Endothelial cell of umbilical vein (primary cell): Measurements from ENCODE around the gene TRIP13. TPM values are rescaled to one million over a fixed set of nuclear protein-coding genes. Genes with fewer than 3 reads are reported as not detected.

Experiments used
- BruUV-seq: library from RNA; stranded (reverse); fragments of 400-500 nt; replicated peaks from 2 replicates; lab custom pipeline; 2021; lab: Mats Ljungman, UMichigan
- CTCF ChIA-PET: fragments of 300-600, 350-600 bp; sonication (Branson Sonifier 250); formaldehyde crosslinking; loops from one replicate; lab custom pipeline; 2021; ENCODE audit warnings: antibody characterized with exemption, inconsistent platforms; lab: Charles Lee
- POLR2A ChIA-PET: fragments of 300-600, 350-600 bp; sonication (Branson Sonifier 250); formaldehyde crosslinking; loops from one replicate; lab custom pipeline; 2021; ENCODE audit warnings: antibody characterized with exemption, inconsistent platforms; lab: Charles Lee
- DNase-seq: peaks from one replicate; pipeline ENCODE4 v3.0.0-alpha.2; 2011; ENCODE audit warnings: low read depth, low spot score
- FAIRE-seq: peaks from 2 replicates; lab custom pipeline; 2011; peaks lifted over from hg19 to GRCh38; lab: Jason Lieb, UNC
- H2AFZ ChIP-seq: 2 replicates; pipeline ENCODE4 v1.6.0; 2012; ENCODE audit warnings: low read depth, low read length, control low read depth, inconsistent platforms
- H3K27ac ChIP-seq: 2 replicates; pipeline ENCODE4 v1.5.1; 2011; ENCODE audit warnings: low read depth, mild to moderate bottlenecking, control low read depth, low read length, moderate library complexity; ENCODE audit not compliant: insufficient read depth
- H3K27me3 ChIP-seq, 2 experiments: 2 replicates each; pipeline versions ENCODE4 v1.6.0 to v1.6.1; 2011; ENCODE audit warnings: low read length in 2 of 2, mixed read lengths in 1 of 2; ENCODE audit not compliant: control insufficient read depth in 2 of 2, insufficient read depth in 2 of 2
- H3K36me3 ChIP-seq, 2 experiments: 2 replicates in 1 of 2; 3 replicates in 1 of 2; pipeline ENCODE4 v1.5.1; 2011; ENCODE audit warnings: low read length in 2 of 2, mild to moderate bottlenecking in 1 of 2, moderate library complexity in 1 of 2; ENCODE audit not compliant: control insufficient read depth in 2 of 2, insufficient read depth in 2 of 2; ENCODE audit errors: extremely low read depth in 1 of 2
- H3K4me1 ChIP-seq: 3 replicates; pipeline ENCODE4 v1.5.1; 2011; ENCODE audit warnings: mild to moderate bottlenecking, low read length; ENCODE audit not compliant: control insufficient read depth, insufficient read depth; ENCODE audit errors: extremely low read depth
- H3K4me2 ChIP-seq: 2 replicates; pipeline ENCODE4 v1.6.1; 2011; ENCODE audit warnings: low read length, control low read depth, mixed read lengths; ENCODE audit not compliant: insufficient read depth
- H3K4me3 ChIP-seq, 3 experiments: fragments of 200-600 bp in 1 of 3; sonication (generic), shearing (Covaris generic) in 1 of 3; replicated peaks in 1 of 3; 2 replicates each; pipeline ENCODE4 v1.5.1; 2011 to 2016; ENCODE audit warnings: control low read depth in 3 of 3, low read length in 3 of 3, mild to moderate bottlenecking in 2 of 3, inconsistent platforms in 1 of 3, low read depth in 1 of 3, moderate library complexity in 1 of 3; ENCODE audit not compliant: insufficient read depth in 1 of 3
- H3K79me2 ChIP-seq: 2 replicates; pipeline ENCODE4 v1.6.0; 2012; ENCODE audit warnings: low read length, inconsistent platforms; ENCODE audit not compliant: control insufficient read depth, insufficient read depth
- H3K9ac ChIP-seq: replicated peaks from 2 replicates; pipeline ENCODE3; 2011; ENCODE audit warnings: low read length, control low read depth; ENCODE audit not compliant: insufficient read depth; ENCODE audit errors: extremely low read depth
- H3K9me1 ChIP-seq: replicated peaks from 3 replicates; pipeline ENCODE4 v1.6.0; 2011; ENCODE audit warnings: mild to moderate bottlenecking, low read length; ENCODE audit not compliant: control insufficient read depth, insufficient read depth; ENCODE audit errors: extremely low read depth
- H3K9me3 ChIP-seq: replicated peaks from 2 replicates; pipeline ENCODE4 v1.5.1; 2012; ENCODE audit warnings: low read length, inconsistent platforms; ENCODE audit not compliant: control insufficient read depth, insufficient read depth
- H4K20me1 ChIP-seq: replicated peaks from 2 replicates; pipeline ENCODE3; 2011; ENCODE audit warnings: mild to moderate bottlenecking, low read length; ENCODE audit not compliant: control insufficient read depth, insufficient read depth; ENCODE audit errors: extremely low read depth
- CTCF ChIP-seq, 2 donors: IDR thresholded peaks; 1 replicate in 1 of 2; 2 replicates in 1 of 2; pipeline ENCODE4 v1.5.1; 2011; ENCODE audit warnings: low read length in 2 of 2, mild to moderate bottlenecking in 2 of 2, moderate library complexity in 2 of 2, control low read depth in 1 of 2, inconsistent platforms in 1 of 2, low read depth in 1 of 2; ENCODE audit not compliant: insufficient read depth in 1 of 2; ENCODE audit errors: extremely low read depth in 1 of 2
- EZH2 ChIP-seq: IDR thresholded peaks from 2 replicates; pipeline ENCODE4 v1.6.1; 2012; ENCODE audit warnings: borderline replicate concordance, low read depth, mild to moderate bottlenecking, moderate library complexity, low read length, inconsistent platforms; ENCODE audit not compliant: severe bottlenecking
- FOS ChIP-seq: IDR thresholded peaks from 2 replicates; pipeline ENCODE4 v1.6.1; 2011; ENCODE audit warnings: mild to moderate bottlenecking, low read length, moderate library complexity, borderline replicate concordance; ENCODE audit not compliant: insufficient read depth
- GATA2 ChIP-seq: IDR thresholded peaks from 2 replicates; pipeline ENCODE4 v1.7.0; 2011; ENCODE audit warnings: low read depth, mild to moderate bottlenecking, moderate library complexity, mixed read lengths, low read length; ENCODE audit not compliant: insufficient read length, insufficient read depth
- JUN ChIP-seq: IDR thresholded peaks from 2 replicates; pipeline ENCODE4 v1.6.1; 2011; ENCODE audit warnings: borderline replicate concordance, low read depth; ENCODE audit not compliant: insufficient read length, insufficient read depth
- MAX ChIP-seq: IDR thresholded peaks from 2 replicates; pipeline ENCODE4 v1.6.1; 2011; ENCODE audit not compliant: insufficient read depth, insufficient read length
- MYC ChIP-seq: IDR thresholded peaks from one replicate; pipeline ENCODE4 v1.6.1; 2011; ENCODE audit warnings: mild to moderate bottlenecking, low read depth, low read length
- POLR2A ChIP-seq: IDR thresholded peaks from 2 replicates; pipeline ENCODE4 v1.6.1; 2012; ENCODE audit warnings: low read depth, mild to moderate bottlenecking, control low read depth, low read length
- POLR2AphosphoS5 ChIP-seq: IDR thresholded peaks from 2 replicates; pipeline ENCODE4 v1.6.1; 2012; ENCODE audit warnings: low read depth, mild to moderate bottlenecking, control low read depth, low read length, moderate library complexity; ENCODE audit not compliant: insufficient read depth
- dilution Hi-C: fragments of 300-500 bp; cut with MboI; formaldehyde crosslinking; loops from one replicate; pipeline ENCODE4 v1.15.0; 2019; ENCODE audit warnings: low sequenced_read_pairs; ENCODE audit not compliant: extremely low pct_ligation_motif_present
- intact Hi-C: fragments of 100-400 bp; cut with micrococcal nuclease; formaldehyde crosslinking; loops from one replicate; pipeline ENCODE4 v1.10.0; 2022
- polyA plus RNA-seq, 4 experiments: library from polyadenylated mRNA; depleted of rRNA in 3 of 4; stranded (reverse) in 3 of 4; unstranded in 1 of 4; fragments of >200 nt; gene quantifications; 2 replicates each; pipeline versions ENCODE4 v1.2.1 to v1.2.3, GENCODE V29; 2011 to 2012; ENCODE audit warnings: missing spikeins in 1 of 4
- total RNA-seq: library from RNA; stranded (reverse); gene quantifications from 2 replicates; pipeline ENCODE4 v1.2.3, GENCODE V29; 2021

The TRIP13 gene
- total and polyA plus RNA-seq, 2 donors (not counting 3 experiments of a cell fraction or from before 2014, with no cell fraction given): 17.4 to 39.0 TPM

- BruUV-seq: no TSS peak
- POLR2A ChIA-PET: no interaction called here
- Histone ChIP-seq H3K9me3 (no peaks in the 10 kb centered on the region), H3K36me3 (peaks cover 3 to 55% of the 10 kb centered on the region in 2 experiments), H3K79me2 (no peaks in the 10 kb centered on the region), H3K9ac (no peak overlapping the region), H3K27me3 (no peaks in the 10 kb centered on the region), H3K27ac (no peak overlapping the region), H2AFZ (no peak overlapping the region), H3K9me1 (no peaks in the 10 kb centered on the region), H3K4me2 (no peak overlapping the region), H3K4me1 (no peaks in the 10 kb centered on the region), H4K20me1 (no peaks in the 10 kb centered on the region), H3K4me3 (no peak overlapping the region)
- dilution Hi-C loops (no loop called here), intact Hi-C loops (no loop called here)
- TF ChIP-seq POLR2AphosphoS5 (no peak), GATA2 (no peak), MAX (no peak), EZH2 (no peak), POLR2A (no peak), FOS (no peak), MYC (no peak), CTCF (IDR thresholded peaks at IDR 0.05; ENCODE audit: extremely low read depth in 1 of 2, insufficient read depth in 1 of 2, low read depth in 1 of 2, low read length in 2 of 2) (no peak), JUN (no peak)
- CTCF ChIA-PET: no interaction called here
- DNase-seq (no peak), FAIRE-seq (no peak)
These were observed 26.9 kb upstream of the TRIP13 start for GRCh38 chr5:865771-866170.
